ENCODE measurements around the gene PHF1.

PHF1 gene

DNA sequence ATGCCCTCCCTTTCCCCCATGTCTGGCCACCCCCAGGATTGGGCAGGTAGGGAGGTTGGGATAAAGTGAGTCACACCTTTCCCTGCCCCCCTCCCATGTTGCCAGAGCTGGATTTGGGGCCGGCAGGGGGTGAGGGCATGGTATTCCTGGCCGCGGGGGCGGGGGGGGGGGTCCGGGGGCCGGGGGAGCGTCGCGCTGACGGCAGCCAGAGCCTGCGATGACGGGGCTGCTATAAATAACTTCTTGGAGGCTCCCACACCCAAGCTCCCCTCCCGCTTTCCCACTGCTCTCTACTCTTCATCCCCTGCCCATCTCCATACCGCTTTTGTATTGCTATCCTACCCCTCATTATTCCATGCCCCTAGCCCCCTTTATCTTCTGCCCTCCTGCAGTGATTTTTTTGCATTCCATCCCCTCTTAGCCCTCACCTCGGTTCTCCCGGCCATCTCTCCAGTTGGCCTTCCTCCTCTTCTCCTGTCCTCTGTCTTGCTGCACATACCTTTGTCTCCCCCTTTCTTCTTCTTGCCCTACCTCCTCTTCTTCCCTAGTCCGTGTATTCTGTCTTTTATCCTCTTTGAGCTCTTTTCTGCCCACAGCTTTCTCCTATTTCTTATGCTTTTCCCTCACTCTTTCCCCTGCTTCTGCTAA, 22.9 kb downstream of the PHF1 start:
- no peak for DNase-seq

DNA sequence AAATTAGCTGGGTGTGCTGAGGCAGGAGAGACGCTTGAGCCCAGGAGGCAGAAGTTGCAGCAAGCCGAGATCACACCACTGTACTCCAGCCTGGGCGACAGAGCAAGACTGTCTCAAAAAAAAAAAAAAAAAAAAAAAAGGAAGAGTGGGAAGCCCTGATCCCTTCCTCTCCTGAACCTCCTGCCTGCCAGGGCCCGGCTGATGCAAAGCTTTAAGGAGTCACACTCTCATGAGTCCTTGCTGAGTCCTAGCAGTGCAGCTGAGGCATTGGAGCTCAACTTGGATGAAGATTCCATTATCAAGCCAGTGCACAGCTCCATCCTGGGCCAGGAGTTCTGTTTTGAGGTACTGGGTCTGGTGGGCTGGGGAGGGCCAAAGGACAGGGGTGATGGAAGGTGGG, 24.1 kb downstream of the PHF1 start:
- DNase-seq = no peak

DNA sequence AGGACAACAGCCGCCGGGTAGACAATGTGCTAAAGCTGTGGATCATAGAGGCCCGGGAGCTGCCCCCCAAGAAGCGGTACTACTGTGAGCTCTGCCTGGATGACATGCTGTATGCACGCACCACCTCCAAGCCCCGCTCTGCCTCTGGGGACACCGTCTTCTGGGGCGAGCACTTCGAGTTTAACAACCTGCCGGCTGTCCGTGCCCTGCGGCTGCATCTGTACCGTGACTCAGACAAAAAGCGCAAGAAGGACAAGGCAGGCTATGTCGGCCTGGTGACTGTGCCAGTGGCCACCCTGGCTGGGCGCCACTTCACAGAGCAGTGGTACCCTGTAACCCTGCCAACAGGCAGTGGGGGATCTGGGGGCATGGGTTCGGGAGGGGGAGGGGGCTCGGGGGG, 26.9 kb downstream of the PHF1 start:
- DNase-seq = no peak

DNA sequence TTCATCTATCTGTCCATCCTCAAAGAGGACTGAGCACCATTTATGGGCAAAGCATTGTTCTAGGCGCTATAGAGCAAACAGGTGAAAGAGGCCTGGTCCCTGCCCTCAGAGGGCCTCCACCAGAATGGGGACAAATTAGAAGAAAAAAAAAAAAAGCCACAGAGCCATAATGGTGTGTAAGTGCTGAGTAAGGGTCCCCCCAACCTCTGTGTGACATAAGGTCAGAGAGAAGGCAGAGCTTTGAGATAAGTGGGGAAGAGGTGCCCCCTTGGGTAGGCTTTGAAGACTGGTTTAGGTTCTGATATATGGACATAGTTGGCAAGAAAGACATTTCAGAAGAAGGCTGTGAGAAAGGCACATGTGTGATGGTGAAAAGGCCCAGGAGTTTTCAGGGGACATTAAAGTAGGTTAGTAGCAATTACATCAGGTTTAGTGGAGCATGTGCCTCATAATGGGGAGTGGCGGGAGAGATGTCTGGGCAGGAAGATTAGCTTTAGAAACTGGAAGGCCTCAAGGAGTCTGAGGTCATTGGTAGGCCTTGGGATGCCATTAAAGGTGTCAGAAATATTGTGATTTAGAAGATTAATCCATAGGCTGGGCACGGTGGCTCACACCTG, 28.3 kb downstream of the PHF1 start:
- DNase-seq = no peak

DNA sequence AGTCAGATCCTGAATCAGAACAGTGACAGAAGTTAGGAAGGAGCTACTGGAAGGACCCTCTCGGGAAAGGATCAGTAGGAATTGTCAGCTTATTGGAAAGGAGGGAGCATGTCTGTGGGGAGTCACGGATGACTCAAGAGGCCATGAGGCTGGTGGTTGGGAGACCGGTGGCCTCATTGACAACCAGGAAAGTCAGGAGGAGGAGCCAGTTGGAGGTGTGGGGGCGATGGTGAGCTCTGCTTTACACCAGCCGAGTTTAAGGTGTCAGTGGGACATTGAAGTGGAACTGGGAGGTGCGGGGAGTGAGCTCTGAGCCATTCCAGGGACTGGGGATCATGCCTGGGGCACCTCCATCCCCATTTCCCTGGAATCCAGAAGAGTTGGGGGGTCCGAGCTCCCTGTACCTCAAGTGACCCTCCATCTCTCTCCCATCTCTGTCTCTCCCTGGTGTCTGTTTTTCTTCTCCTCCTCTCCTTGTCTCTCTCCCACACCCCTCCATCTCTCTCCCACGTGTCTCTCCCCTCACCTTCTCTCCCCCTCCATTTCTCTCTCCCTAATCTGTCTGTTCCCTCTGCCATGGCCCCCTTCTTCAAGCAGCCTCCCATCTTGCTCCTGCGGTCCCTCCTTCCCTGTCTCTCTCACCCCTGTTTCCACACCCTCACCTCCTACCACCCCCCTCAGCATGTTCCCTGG, 29.3 kb downstream of the PHF1 start:
- DNase-seq = no peak

DNA sequence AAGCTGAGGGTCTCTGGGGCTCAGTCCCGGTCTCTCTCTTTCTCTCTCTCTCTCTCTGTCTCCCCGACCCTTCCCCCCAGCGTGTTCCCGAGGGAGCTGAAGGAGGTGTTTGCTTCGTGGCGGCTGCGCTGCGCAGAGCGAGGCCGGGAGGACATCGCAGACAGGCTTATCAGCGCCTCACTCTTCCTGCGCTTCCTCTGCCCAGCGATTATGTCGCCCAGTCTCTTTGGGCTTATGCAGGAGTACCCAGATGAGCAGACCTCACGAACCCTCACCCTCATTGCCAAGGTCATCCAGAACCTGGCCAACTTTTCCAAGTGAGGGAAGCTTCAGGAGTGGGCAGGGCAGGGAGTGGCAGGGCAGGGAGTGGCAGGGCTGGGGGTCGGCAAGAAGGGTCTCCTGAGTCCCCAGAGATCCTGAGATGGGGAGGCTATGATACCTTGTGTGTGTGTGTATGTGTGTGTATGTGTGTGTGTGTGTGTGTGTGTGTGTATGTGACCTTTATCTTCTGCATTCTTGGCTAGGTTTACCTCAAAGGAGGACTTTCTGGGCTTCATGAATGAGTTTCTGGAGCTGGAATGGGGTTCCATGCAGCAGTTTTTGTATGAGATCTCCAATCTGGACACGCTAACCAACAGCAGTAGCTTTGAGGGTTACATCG, 30.0 kb downstream of the PHF1 start:
- DNase-seq = no peak

DNA sequence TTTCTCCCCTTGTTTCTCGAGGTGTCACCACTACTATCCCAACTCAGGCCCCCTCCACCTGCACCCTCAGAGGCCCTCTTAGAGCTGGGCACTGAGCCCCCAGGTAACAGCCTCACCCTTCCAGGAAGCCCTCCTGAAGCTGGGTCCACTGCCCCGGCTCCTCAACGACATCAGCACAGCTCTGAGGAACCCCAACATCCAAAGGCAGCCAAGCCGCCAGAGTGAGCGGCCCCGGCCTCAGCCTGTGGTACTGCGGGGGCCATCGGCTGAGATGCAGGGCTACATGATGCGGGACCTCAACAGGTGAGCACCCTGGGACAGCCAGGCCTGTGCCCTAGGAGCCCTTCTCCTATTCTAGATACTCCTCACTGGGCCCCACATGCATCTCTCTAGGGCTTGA, 30.6 kb downstream of the PHF1 start:
- DNase-seq = no peak

DNA sequence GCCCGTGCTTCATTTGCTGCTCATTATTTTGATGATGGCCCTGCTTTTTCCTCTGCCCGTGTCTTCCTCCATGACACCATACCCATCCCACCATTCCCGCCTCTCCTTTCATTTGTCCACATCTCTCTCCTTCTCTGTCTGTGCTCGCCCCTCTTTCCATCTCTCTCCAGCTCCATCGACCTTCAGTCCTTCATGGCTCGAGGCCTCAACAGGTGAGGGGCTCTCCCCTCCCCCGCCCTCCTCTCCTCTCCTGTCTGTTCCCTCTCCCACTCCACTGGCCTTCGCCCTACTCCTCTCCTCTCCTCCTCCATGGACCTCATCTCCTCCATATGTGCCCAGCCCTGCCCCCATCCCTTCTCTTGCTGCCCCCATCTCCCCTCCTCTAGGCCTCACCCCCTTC, 31.5 kb downstream of the PHF1 start:
- no peak for DNase-seq

DNA sequence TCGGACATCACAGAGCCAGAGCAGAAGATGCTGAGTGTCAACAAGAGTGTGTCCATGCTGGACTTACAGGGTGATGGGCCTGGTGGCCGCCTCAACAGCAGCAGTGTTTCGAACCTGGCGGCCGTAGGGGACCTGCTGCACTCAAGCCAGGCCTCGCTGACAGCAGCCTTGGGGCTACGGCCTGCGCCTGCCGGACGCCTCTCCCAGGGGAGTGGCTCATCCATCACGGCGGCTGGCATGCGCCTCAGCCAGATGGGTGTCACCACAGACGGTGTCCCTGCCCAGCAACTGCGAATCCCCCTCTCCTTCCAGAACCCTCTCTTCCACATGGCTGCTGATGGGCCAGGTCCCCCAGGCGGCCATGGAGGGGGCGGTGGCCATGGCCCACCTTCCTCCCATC, 32.2 kb downstream of the PHF1 start:
- no peak for DNase-seq

DNA sequence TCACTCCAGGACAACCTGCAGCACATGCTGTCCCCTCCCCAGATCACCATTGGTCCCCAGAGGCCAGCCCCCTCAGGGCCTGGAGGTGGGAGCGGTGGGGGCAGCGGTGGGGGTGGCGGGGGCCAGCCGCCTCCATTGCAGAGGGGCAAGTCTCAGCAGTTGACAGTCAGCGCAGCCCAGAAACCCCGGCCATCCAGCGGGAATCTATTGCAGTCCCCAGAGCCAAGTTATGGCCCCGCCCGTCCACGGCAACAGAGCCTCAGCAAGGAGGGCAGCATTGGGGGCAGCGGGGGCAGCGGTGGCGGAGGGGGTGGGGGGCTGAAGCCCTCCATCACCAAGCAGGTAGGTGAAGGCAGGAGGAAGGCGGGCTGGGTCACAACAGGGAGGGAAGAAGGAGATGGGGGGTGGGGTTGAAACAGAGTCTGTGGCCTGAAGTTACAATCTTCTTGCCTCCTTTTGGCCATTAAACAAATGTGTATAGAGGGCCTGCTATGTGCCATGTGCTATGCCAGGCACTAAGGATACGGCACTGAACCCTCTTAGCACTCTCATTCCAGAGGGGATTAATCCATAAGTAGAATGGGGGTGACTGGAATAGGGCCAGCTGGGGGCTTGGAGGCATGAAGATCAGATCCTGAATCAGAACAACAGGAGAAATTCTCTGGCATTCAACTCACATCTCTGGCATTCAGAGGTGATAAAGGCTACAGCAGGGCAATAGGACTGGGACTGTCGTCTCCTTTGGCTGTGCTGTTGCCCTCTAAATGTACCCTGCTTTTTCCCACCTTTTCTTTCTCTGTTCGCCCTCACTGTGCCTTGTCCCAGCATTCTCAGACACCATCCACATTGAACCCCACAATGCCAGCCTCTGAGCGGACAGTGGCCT, 33.0 kb downstream of the PHF1 start:
- DNase-seq = no peak

DNA sequence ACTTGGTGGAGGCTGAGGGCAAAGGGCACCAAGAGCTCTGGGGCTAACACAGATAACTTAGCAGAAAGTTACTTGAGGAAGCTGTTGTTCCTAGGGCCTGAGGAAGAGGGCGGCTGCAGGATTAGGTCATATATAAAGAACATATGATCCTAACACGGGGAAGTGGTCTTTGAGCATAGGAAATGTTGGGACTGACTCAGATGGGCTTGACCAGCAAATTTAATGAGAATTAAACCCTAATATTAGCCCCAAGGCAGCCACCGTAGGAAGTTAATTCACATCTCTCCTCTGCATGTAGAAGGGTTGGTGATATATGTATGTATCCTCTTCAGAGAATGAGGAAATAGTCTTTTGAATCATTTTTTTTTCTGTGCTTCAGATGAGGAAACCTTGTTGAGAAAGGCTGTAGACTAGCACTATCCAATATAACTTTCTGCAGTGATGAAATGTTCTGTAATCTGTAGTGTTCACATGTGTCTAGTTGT, 34.3 kb downstream of the PHF1 start:
- DNase-seq = no peak

DNA sequence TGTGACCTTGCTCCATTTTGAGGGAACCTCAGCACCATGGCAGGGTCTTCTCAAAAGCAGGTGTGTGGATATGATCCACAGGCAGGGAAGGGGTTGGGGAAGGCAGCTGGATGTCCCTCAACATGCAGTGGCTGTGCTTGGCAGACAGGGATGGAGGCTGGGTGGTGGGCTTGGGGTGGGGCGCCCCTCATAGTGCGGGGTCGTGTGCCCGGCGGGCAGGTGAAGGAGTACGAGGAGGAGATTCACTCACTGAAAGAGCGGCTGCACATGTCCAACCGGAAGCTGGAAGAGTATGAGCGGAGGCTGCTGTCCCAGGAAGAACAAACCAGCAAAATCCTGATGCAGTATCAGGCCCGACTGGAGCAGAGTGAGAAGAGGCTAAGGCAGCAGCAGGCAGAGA, 35.5 kb downstream of the PHF1 start:
- DNase-seq = no peak

DNA sequence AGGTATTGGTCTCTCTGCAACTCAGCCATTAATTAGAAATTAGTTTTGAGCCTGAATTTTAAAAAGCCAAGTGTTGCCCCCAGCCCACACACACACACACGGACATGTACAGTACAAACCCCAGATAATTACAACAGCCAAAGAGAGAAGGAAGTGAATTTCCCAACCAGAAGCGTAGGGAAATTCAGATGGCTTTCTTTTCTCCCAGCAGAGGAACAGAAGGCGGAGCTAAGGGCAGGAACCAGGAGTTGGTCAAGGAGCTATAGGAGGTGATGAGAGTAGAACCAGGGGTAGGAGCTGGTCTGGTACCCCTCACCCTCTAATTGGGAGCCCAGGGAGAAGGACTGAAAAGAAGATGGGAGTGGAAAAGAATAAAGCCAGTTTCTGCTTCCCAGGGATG, 39.6 kb downstream of the PHF1 start:
- no peak for DNase-seq

DNA sequence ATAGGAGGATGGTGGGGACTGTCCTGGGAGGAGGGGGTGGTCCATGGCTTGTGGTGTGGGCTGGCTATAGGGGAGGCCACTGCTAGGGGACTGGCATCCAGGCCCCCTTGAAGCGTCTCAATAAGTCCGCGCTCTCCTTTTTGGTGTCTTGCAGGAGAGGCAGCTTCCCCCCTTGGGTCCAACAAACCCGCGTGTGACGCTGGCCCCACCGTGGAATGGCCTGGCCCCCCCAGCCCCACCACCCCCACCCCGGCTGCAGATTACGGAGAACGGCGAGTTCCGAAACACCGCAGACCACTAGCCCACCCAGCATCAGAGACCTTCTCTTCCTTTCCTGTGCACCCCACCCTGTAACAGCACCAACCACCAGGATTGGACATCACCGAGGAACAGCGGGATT, 40.8 kb downstream of the PHF1 start:
- no peak for DNase-seq

DNA sequence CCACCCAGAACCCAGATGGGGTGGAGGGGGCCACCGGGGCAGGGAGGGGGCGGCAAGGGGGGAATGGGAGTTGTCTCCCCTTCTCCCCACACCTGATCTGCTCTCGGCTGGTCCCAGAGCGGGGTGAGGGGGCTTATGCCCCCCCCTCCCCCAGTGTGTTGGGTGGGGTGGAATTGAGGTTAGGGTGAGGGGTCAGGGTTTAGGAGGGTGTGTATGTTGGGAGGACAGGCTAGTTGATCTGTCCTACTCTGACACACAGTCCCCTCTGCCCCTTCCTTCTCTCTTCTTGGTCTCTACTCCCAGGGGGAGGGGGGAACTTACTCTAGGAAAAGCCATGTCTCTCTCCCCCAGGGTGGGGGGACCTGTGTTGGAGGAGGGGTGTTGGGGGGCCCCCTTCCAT, 41.7 kb downstream of the PHF1 start:
- no peak for DNase-seq

DNA sequence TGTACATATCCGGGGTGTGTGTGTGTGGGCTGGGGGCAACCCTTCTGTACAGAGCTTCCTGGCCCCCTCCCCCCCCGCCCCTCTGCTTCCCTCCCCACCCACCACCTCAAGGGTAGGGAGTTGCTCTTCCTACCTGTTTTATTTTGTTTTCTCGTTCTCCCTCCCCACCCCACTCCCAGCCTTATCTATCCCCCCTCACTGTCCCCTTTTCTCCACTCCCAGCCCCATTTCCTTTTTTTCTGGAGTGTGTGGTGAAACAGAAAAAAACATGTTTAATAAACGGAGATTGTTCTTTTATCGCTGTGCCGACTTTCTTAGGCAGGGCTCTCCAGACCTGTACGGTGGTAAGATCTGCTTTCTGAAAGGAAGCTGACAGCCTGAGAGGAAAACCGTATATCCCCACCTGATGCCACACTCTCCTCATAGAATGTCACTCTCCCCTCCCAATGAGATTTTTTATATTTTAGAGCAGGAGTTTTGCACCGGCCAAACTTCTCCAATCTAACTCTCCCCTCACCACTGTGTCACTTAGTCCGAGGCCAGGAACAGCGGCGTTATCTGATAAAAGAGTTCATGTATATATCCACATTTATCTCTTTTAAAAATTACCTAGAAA, 42.7 kb downstream of the PHF1 start:
- no peak for DNase-seq

DNA sequence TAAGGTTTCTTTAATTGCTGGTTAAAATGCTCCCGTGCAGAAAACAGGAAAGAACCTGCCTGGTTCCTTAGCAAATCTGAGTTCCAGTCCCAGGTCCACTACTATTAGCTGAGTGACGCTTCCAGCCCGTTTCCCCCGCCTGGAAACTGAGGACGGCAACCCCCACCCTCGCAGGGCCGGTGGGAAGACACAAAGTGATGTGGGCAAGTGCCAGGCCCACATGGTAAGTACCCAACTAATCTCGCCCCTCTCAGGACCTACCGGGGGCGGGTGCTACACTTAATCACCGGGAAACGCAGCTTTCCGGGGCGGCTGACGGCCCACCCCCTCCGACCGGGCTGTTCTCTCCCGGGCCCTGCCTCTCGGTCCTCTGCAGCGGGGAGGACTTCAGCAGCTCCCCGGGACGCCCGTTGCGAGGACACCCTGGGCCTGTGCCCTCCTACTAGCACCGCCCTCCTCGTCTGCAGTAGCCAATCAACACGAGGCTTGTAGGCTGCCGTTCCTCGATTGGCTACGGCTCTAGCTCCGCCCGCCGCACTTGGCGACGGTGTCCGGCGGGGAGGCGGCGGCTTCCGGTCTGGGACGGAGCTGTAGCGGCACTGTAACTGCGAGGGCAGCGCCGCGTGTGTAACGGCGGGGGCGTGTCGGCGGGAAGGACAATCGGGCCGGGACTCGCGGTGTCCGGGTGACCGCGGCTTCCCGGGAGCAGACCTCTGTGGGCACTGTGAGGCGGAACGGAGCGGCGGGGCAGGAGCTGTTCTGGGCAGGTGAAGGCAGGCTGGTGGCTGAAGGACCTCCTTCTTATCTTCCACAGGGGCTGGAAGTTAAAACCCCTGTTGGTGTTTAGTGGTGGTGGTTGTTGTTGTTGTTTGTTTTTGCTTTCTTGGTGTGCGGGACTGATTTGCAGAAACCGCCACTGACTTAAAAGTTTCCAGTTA, 43.5 kb downstream of the PHF1 start, which contains the start of gene ZBTB9:
Gene ZBTB9 (plus strand): TSS at position 568 of the 938 bp plus-strand sequence. CDS start 525 bp downstream, outside the sequence.
- DNase-seq = peak; percentile 95

DNA sequence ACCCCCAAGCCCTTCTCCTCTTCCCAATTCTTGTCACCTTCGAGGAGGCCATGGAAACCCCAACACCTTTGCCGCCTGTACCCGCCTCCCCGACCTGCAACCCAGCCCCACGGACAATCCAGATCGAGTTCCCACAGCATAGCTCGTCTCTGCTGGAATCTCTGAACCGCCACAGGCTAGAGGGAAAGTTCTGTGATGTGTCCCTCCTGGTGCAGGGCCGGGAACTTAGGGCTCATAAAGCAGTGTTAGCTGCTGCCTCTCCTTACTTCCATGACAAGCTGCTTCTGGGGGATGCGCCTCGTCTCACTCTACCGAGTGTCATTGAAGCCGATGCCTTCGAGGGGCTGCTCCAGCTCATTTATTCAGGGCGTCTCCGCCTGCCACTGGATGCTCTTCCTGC, 44.2 kb downstream of the PHF1 start:
- no peak for DNase-seq

DNA sequence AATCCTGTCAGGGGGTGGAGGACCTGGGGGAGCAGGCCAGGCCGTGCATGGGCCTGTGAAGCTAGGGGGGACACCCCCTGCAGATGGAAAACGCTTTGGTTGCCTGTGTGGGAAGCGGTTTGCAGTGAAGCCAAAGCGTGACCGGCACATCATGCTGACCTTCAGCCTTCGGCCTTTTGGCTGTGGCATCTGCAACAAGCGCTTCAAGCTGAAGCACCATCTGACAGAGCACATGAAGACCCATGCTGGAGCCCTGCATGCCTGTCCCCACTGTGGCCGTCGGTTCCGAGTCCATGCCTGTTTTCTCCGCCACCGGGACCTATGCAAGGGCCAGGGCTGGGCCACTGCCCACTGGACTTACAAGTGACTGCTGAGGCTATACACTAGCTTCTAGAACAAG, 45.3 kb downstream of the PHF1 start:
- DNase-seq = no peak

DNA sequence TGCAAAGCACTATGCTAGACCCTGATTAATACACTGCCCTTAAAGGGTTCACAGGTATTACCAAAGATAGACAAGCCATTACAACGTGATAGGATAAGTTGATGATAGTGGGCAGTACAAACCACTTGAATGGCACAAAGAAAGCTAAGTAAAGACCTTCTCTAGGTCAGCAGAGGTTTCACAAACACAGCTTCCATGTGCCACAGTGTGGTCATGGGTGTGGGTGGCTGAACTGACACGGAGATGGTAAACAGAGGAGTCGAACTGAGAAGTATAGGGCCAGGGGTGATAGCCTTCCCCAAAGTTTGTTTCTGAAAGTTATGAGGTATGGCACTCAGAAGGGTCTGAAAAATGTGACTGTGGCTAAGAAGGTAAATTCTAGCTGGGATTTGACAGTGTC, 47.9 kb downstream of the PHF1 start:
- no peak for DNase-seq

DNA sequence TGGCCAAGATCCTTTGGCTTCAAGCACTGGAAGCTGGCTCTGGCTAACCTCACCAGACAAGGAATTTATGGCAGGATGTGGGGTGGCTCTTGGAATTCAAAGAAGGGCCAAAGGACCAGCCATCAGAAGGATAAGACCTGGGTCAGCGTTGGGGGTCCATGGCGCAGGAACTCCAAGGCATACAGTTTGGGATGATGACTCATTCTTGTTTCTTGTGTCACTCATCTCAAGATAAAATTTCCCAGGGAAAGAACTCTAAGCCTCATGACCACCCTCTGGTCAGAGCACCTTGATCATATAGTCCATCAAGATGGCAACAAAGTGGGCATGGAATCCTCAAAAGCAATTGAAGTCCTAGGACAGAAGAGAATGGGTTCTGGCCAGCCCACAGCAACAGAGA, 48.4 kb downstream of the PHF1 start:
- no peak for DNase-seq
